Erythroblast (primary cell): Measurements from ENCODE around the gene ARID3B.

Experiments
- GATA1 ChIP-seq: IDR thresholded peaks from 2 replicates; pipeline ENCODE4 v1.6.1; 2011; ENCODE audit warnings: low read depth, mild to moderate bottlenecking, control low read depth, low read length, moderate library complexity
- POLR2A ChIP-seq: IDR thresholded peaks from 2 replicates; pipeline ENCODE4 v1.6.1; 2011; ENCODE audit warnings: mild to moderate bottlenecking, low read length

DNA sequence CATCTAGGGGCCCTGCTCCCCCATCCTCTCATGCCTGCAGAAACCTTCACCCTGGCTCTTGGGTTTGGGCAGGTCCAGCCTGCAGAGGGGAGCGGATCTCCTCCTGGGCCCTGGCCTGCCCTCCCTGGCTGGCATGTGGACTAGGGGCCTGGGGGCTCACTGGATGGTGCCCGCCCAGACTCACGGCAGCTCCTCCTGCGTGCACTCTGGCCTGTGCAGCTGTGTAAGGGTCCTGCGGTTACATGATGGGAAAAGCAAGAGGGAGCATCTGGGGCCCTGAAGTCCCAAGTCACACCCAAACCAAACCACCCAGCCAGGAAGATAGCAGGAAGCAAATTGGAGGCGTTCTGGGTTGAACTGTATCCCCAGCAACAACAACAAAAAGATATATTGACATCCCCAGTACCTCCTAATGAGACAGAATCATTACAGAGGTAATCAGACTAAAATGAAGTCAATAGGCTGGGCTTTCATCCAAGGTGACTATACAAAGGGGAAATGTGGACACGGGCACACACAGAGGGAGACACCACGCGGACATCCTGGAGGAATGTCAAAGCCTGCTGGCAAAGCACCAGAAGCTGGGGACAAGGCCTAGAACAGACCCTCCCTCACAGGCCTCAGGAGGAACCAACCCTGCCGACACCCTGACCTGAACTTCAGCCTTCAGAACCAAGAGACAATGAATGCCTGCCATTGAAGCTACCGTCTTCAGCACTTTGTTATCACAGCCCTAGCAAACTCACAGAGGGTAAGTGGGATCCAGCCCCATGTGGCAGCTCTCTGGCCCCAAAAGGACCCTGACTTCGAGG lies 64.2 kb downstream of the ARID3B start:
- TF ChIP-seq POLR2A (peak; percentile 3), GATA1 (no peak)
